ENCODE measurements around the gene ADAR. TPM values are rescaled to one million over a fixed set of nuclear protein-coding genes. Genes with fewer than 3 reads are reported as not detected.

ADAR gene, protein sequence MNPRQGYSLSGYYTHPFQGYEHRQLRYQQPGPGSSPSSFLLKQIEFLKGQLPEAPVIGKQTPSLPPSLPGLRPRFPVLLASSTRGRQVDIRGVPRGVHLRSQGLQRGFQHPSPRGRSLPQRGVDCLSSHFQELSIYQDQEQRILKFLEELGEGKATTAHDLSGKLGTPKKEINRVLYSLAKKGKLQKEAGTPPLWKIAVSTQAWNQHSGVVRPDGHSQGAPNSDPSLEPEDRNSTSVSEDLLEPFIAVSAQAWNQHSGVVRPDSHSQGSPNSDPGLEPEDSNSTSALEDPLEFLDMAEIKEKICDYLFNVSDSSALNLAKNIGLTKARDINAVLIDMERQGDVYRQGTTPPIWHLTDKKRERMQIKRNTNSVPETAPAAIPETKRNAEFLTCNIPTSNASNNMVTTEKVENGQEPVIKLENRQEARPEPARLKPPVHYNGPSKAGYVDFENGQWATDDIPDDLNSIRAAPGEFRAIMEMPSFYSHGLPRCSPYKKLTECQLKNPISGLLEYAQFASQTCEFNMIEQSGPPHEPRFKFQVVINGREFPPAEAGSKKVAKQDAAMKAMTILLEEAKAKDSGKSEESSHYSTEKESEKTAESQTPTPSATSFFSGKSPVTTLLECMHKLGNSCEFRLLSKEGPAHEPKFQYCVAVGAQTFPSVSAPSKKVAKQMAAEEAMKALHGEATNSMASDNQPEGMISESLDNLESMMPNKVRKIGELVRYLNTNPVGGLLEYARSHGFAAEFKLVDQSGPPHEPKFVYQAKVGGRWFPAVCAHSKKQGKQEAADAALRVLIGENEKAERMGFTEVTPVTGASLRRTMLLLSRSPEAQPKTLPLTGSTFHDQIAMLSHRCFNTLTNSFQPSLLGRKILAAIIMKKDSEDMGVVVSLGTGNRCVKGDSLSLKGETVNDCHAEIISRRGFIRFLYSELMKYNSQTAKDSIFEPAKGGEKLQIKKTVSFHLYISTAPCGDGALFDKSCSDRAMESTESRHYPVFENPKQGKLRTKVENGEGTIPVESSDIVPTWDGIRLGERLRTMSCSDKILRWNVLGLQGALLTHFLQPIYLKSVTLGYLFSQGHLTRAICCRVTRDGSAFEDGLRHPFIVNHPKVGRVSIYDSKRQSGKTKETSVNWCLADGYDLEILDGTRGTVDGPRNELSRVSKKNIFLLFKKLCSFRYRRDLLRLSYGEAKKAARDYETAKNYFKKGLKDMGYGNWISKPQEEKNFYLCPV
- total RNA-seq (2021) (208 to 221 TPM (median 215 TPM) in 3 replicates), Bru-seq, nascent RNA (percentile 89 among the genes with signal in this experiment)
- long read RNA-seq, experiment 1, full-length matches to known transcripts, result 375 of 877 reads
- long read RNA-seq, experiment 1, partial matches to known transcripts, result 196 of 877 reads
- long read RNA-seq, experiment 1, other reads (novel, unspliced or antisense), result 306 of 877 reads
- long read RNA-seq, experiment 2, full-length matches to known transcripts, result 15 of 231 reads
- long read RNA-seq, experiment 2, partial matches to known transcripts, result 40 of 231 reads
- long read RNA-seq, experiment 2, other reads (novel, unspliced or antisense), result 176 of 231 reads
- long read RNA-seq, experiment 3, partial matches to known transcripts, result 3 of 4 reads
- long read RNA-seq, experiment 3, other reads (novel, unspliced or antisense), result 1 of 4 reads

DNA sequence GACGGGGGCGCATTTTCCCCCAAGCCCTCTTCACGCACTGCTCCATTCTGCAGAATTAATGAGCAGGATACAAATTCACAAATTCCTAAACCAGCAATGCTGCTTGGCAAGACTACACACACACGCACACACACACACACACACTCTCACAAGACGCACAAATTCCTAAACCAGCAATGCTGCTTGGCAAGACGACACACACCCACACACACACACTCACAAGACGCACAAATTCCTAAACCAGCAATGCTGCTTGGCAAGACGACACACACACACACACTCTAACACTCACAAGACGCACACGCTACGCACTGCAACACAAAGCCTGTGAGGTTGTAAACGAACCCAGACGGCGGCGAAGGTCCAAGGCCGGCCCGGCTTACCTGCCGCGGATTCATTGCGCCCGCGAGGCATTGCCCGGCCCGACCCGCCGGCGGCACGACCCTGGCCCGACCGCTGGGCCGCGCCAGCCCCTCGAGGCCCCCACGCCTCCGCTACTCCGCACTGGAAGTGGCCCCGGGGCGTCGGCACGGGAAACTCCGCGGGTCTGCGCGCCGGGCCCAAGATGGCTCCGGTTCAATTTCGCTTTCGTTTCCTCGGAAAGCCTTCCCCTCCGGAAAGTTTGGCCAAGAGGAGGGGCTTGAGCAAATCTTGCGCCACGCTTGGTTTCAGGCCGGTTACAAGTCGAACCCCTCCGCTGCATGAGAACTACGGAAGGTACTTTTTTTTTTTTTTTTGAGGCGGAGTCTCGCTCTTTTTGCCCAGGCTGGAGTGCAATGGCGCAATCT is at the start of gene ADAR:
Gene ADAR, minus strand, starts transcription at position 578 of the 788 bp plus-strand sequence. Its CDS starts 180 bp downstream, at position 398.
- ChIA-PET CTCF (interaction anchor here (0.6 kb wide), 2 partner anchors 209 to 255 kb away, joined by 3 to 4 read pairs; no protein-coding TSS in a partner anchor), POLR2A (interaction anchor here (1.5 to 1.8 kb wide), 2 partner anchors 19 to 40 kb away, joined by 5 to 7 read pairs; partner anchors contain the start of gene CHRNB2)
- DNase-seq (ENCODE audit: low spot score) (peak; percentile 67), ATAC-seq (peak; percentile 7)
- Mint-ChIP-seq H3K27me3 (ENCODE audit: low read depth) (no peaks in the 10 kb centered on the region; the same call in 1 of the 2 replicates), H3K4me3 (peak within 1 kb of the TSS; percentile 93), H3K27ac (peak within 1 kb of the TSS; percentile 99), H3K36me3 (peaks cover 3% of the 10 kb centered on the region; the same call in 1 of the 2 replicates), H3K4me1 (peaks cover 76% of the 10 kb centered on the region), H3K9me3 (no peaks in the 10 kb centered on the region)
- TF ChIP-seq, protein P1, sequence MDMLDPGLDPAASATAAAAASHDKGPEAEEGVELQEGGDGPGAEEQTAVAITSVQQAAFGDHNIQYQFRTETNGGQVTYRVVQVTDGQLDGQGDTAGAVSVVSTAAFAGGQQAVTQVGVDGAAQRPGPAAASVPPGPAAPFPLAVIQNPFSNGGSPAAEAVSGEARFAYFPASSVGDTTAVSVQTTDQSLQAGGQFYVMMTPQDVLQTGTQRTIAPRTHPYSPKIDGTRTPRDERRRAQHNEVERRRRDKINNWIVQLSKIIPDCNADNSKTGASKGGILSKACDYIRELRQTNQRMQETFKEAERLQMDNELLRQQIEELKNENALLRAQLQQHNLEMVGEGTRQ (CRISPR knock-in tag; IDR thresholded peaks at IDR 0.05), result no peak
- TF ChIP-seq IRF2 (CRISPR knock-in tag; IDR thresholded peaks at IDR 0.05; ENCODE audit: borderline replicate concordance, low read depth) (no peak), ZNF423 (CRISPR knock-in tag; IDR thresholded peaks at IDR 0.05) (no peak), ZNF263 (CRISPR knock-in tag; IDR thresholded peaks at IDR 0.05; ENCODE audit: low read depth) (0 out of 2 replicates have a peak, but pooled peaks have one; percentile 40), NFYB (CRISPR knock-in tag; conservative IDR thresholded peaks at IDR 0.05; ENCODE audit: low read depth) (no peak), NR1H2 (CRISPR knock-in tag; IDR thresholded peaks at IDR 0.05) (no peak), NFE2L1 (CRISPR knock-in tag; IDR thresholded peaks at IDR 0.05) (no peak), ZBTB21 (CRISPR knock-in tag; IDR thresholded peaks at IDR 0.05; ENCODE audit: borderline replicate concordance) (no peak), RORB (CRISPR knock-in tag; IDR thresholded peaks at IDR 0.05) (no peak), ZNF396 (CRISPR knock-in tag; IDR thresholded peaks at IDR 0.05; ENCODE audit: borderline replicate concordance) (no peak), TCF7 (CRISPR knock-in tag; IDR thresholded peaks at IDR 0.05; ENCODE audit: low read depth) (no peak), SMAD3 (CRISPR knock-in tag; IDR thresholded peaks at IDR 0.05; ENCODE audit: borderline replicate concordance) (no peak), JUN (CRISPR knock-in tag; IDR thresholded peaks at IDR 0.05) (no peak; the same call in 1 of the 2 replicates), TEAD1 (CRISPR knock-in tag; IDR thresholded peaks at IDR 0.05) (0 out of 2 replicates have a peak, but pooled peaks have one; percentile 16), ELF4 (CRISPR knock-in tag; IDR thresholded peaks at IDR 0.05; ENCODE audit: low read depth) (no peak), ETV6 (CRISPR knock-in tag; IDR thresholded peaks at IDR 0.05) (no peak)
- TF ChIP-seq, protein P2, sequence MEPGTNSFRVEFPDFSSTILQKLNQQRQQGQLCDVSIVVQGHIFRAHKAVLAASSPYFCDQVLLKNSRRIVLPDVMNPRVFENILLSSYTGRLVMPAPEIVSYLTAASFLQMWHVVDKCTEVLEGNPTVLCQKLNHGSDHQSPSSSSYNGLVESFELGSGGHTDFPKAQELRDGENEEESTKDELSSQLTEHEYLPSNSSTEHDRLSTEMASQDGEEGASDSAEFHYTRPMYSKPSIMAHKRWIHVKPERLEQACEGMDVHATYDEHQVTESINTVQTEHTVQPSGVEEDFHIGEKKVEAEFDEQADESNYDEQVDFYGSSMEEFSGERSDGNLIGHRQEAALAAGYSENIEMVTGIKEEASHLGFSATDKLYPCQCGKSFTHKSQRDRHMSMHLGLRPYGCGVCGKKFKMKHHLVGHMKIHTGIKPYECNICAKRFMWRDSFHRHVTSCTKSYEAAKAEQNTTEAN (CRISPR knock-in tag; IDR thresholded peaks at IDR 0.05), result 0 out of 2 replicates have a peak, but pooled peaks have one; percentile 19
- TF ChIP-seq, protein P3, sequence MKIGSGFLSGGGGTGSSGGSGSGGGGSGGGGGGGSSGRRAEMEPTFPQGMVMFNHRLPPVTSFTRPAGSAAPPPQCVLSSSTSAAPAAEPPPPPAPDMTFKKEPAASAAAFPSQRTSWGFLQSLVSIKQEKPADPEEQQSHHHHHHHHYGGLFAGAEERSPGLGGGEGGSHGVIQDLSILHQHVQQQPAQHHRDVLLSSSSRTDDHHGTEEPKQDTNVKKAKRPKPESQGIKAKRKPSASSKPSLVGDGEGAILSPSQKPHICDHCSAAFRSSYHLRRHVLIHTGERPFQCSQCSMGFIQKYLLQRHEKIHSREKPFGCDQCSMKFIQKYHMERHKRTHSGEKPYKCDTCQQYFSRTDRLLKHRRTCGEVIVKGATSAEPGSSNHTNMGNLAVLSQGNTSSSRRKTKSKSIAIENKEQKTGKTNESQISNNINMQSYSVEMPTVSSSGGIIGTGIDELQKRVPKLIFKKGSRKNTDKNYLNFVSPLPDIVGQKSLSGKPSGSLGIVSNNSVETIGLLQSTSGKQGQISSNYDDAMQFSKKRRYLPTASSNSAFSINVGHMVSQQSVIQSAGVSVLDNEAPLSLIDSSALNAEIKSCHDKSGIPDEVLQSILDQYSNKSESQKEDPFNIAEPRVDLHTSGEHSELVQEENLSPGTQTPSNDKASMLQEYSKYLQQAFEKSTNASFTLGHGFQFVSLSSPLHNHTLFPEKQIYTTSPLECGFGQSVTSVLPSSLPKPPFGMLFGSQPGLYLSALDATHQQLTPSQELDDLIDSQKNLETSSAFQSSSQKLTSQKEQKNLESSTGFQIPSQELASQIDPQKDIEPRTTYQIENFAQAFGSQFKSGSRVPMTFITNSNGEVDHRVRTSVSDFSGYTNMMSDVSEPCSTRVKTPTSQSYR (CRISPR knock-in tag; IDR thresholded peaks at IDR 0.05), result no peak
- TF ChIP-seq, protein P4, sequence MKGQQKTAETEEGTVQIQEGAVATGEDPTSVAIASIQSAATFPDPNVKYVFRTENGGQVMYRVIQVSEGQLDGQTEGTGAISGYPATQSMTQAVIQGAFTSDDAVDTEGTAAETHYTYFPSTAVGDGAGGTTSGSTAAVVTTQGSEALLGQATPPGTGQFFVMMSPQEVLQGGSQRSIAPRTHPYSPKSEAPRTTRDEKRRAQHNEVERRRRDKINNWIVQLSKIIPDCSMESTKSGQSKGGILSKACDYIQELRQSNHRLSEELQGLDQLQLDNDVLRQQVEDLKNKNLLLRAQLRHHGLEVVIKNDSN (CRISPR knock-in tag; IDR thresholded peaks at IDR 0.05), result no peak
- TF ChIP-seq, protein P5, sequence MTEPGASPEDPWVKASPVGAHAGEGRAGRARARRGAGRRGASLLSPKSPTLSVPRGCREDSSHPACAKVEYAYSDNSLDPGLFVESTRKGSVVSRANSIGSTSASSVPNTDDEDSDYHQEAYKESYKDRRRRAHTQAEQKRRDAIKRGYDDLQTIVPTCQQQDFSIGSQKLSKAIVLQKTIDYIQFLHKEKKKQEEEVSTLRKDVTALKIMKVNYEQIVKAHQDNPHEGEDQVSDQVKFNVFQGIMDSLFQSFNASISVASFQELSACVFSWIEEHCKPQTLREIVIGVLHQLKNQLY (CRISPR knock-in tag; IDR thresholded peaks at IDR 0.05), result no peak
- TF ChIP-seq, protein P6, sequence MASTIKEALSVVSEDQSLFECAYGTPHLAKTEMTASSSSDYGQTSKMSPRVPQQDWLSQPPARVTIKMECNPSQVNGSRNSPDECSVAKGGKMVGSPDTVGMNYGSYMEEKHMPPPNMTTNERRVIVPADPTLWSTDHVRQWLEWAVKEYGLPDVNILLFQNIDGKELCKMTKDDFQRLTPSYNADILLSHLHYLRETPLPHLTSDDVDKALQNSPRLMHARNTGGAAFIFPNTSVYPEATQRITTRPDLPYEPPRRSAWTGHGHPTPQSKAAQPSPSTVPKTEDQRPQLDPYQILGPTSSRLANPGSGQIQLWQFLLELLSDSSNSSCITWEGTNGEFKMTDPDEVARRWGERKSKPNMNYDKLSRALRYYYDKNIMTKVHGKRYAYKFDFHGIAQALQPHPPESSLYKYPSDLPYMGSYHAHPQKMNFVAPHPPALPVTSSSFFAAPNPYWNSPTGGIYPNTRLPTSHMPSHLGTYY (CRISPR knock-in tag; IDR thresholded peaks at IDR 0.05), result no peak
- TF ChIP-seq, protein P7, sequence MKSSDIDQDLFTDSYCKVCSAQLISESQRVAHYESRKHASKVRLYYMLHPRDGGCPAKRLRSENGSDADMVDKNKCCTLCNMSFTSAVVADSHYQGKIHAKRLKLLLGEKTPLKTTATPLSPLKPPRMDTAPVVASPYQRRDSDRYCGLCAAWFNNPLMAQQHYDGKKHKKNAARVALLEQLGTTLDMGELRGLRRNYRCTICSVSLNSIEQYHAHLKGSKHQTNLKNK (CRISPR knock-in tag; IDR thresholded peaks at IDR 0.05), result no peak

Measured in WTC11 (cell line).